Left forelimb (tissue), 1 donor: Measurements from ENCODE around the gene SYNE2.

Source experiments
- DNase-seq: peaks from one replicate; pipeline ENCODE4 v3.0.0-alpha.2; 2018; ENCODE audit warnings: low spot score

SYNE2 gene

GRCh38 chr14:64215274-64215673 lies 362.5 kb downstream of the SYNE2 start:
- DNase-seq: no peak

- DNase-seq: no peak
These were observed 363.2 kb downstream of the SYNE2 start for GRCh38 chr14:64215978-64216377.

GRCh38 chr14:64217308-64217707 lies 364.5 kb downstream of the SYNE2 start:
- no peak for DNase-seq

- DNase-seq: no peak
These were observed 365.0 kb downstream of the SYNE2 start for GRCh38 chr14:64217834-64218233.

- no peak for DNase-seq
These were observed 365.8 kb downstream of the SYNE2 start for GRCh38 chr14:64218344-64219240.

GRCh38 chr14:64220056-64220455 lies 367.3 kb downstream of the SYNE2 start:
- no peak for DNase-seq

- no peak for DNase-seq
These were observed 367.7 kb downstream of the SYNE2 start for GRCh38 chr14:64220466-64220865.

GRCh38 chr14:64221391-64222003 lies 368.7 kb downstream of the SYNE2 start:
- no peak for DNase-seq

GRCh38 chr14:64225151-64225757 lies 372.4 kb downstream of the SYNE2 start:
- DNase-seq: no peak

- no peak for DNase-seq
These were observed 375.1 kb downstream of the SYNE2 start for GRCh38 chr14:64227856-64228255.

- DNase-seq: no peak
These were observed 376.7 kb downstream of the SYNE2 start for GRCh38 chr14:64229489-64229888.

GRCh38 chr14:64232095-64232838 lies 379.5 kb downstream of the SYNE2 start:
- no peak for DNase-seq

GRCh38 chr14:64232944-64233343 lies 380.1 kb downstream of the SYNE2 start:
- no peak for DNase-seq

GRCh38 chr14:64233531-64234190 lies 380.9 kb downstream of the SYNE2 start:
- DNase-seq: no peak

GRCh38 chr14:64234877-64235651 lies 382.3 kb downstream of the SYNE2 start:
- DNase-seq: no peak

- no peak for DNase-seq
These were observed 383.1 kb downstream of the SYNE2 start for GRCh38 chr14:64235652-64236640.

- no peak for DNase-seq
These were observed 385.2 kb downstream of the SYNE2 start for GRCh38 chr14:64238049-64238448.

GRCh38 chr14:64238631-64239030 lies 385.8 kb downstream of the SYNE2 start:
- no peak for DNase-seq

- DNase-seq: no peak
These were observed 391.5 kb downstream of the SYNE2 start for GRCh38 chr14:64244279-64244678.

- DNase-seq: no peak
These were observed 392.7 kb downstream of the SYNE2 start for GRCh38 chr14:64245491-64245890.
